ENCODE results near the gene BRD3. TPM values are rescaled to one million over a fixed set of nuclear protein-coding genes. Genes with fewer than 3 reads are reported as not detected.

The BRD3 gene
- total RNA-seq, 2 experiments from 2014 or later: 33.8 to 39.2 TPM

- Mint-ChIP-seq H3K4me1 (peaks cover 39% of the 10 kb centered on the region), H3K36me3 (ENCODE audit: low read depth) (no peaks in the 10 kb centered on the region), H3K9me3 (ENCODE audit: low read depth) (no peaks in the 10 kb centered on the region), H3K27me3 (no peaks in the 10 kb centered on the region), H3K27ac (no peak overlapping the region), H3K4me3 (no peak overlapping the region)
- ChIA-PET CTCF (interaction anchor here (1.1 kb wide), 1 partner anchor 66 kb away, joined by 3 read pairs; no protein-coding TSS in a partner anchor), POLR2A (interaction anchor here (0.6 kb wide), 1 partner anchor 34 kb away, joined by 5 read pairs; no protein-coding TSS in a partner anchor)
- DNase-seq (peak; percentile 31), ATAC-seq (peak; percentile 65)
- intact Hi-C loops (cut with DNase I, micrococcal nuclease): loop anchor here in 1 of 2 experiments (10.0 kb wide), 1 partner anchor 705 kb away; the partner anchor contains the start of genes SURF1 and SURF2
Observed at GRCh38 chr9:134059661-134060395, 8.0 kb downstream of the BRD3 start.

- no peak overlapping the region for H3K4me3 Mint-ChIP-seq
- ATAC-seq: no peak
- H3K27me3 Mint-ChIP-seq: no peaks in the 10 kb centered on the region
- no peaks in the 10 kb centered on the region for H3K36me3 Mint-ChIP-seq (ENCODE audit: low read depth)
- no peak overlapping the region for H3K27ac Mint-ChIP-seq
- no peak for DNase-seq
- intact Hi-C loops (cut with DNase I, micrococcal nuclease): no loop called here
- POLR2A ChIA-PET: no interaction called here
- H3K4me1 Mint-ChIP-seq: peaks cover 35% of the 10 kb centered on the region
- no peaks in the 10 kb centered on the region for H3K9me3 Mint-ChIP-seq (ENCODE audit: low read depth)
- CTCF ChIA-PET: interaction anchor here (1.1 kb wide), 1 partner anchor 66 kb away, joined by 3 read pairs; no protein-coding TSS in a partner anchor
Observed at GRCh38 chr9:134059188-134059641, 8.6 kb downstream of the BRD3 start.

- POLR2A ChIA-PET: no interaction called here
- ATAC-seq (no peak), DNase-seq (no peak)
- intact Hi-C loops (cut with DNase I, micrococcal nuclease): no loop called here
- Mint-ChIP-seq H3K27ac (no peak overlapping the region), H3K9me3 (ENCODE audit: low read depth) (no peaks in the 10 kb centered on the region), H3K36me3 (ENCODE audit: low read depth) (no peaks in the 10 kb centered on the region), H3K4me1 (peaks cover 35% of the 10 kb centered on the region), H3K27me3 (no peaks in the 10 kb centered on the region), H3K4me3 (no peak overlapping the region)
- CTCF ChIA-PET: interaction anchor here (1.1 kb wide), 1 partner anchor 65 kb away, joined by 3 read pairs; no protein-coding TSS in a partner anchor
Observed at GRCh38 chr9:134058716-134059115, 9.1 kb downstream of the BRD3 start.

GRCh38 chr9:134057751-134058701 is 9.8 kb downstream of the BRD3 start:
- ATAC-seq (no peak), DNase-seq (no peak)
- Mint-ChIP-seq H3K36me3 (ENCODE audit: low read depth) (no peaks in the 10 kb centered on the region), H3K4me3 (no peak overlapping the region), H3K27me3 (no peaks in the 10 kb centered on the region), H3K9me3 (ENCODE audit: low read depth) (no peaks in the 10 kb centered on the region), H3K4me1 (peaks cover 31% of the 10 kb centered on the region), H3K27ac (no peak overlapping the region)
- ChIA-PET CTCF (interaction anchor here (1.1 kb wide), 1 partner anchor 64 kb away, joined by 3 read pairs; no protein-coding TSS in a partner anchor), POLR2A (no interaction called here)
- intact Hi-C loops (cut with DNase I, micrococcal nuclease): no loop called here

- no peaks in the 10 kb centered on the region for H3K27me3 Mint-ChIP-seq
- ChIA-PET CTCF (no interaction called here), POLR2A (no interaction called here)
- intact Hi-C loops (cut with DNase I, micrococcal nuclease): no loop called here
- no peak for ATAC-seq
- no peaks in the 10 kb centered on the region for H3K36me3 Mint-ChIP-seq (ENCODE audit: low read depth)
- H3K4me3 Mint-ChIP-seq: no peak overlapping the region
- no peak for DNase-seq
- H3K4me1 Mint-ChIP-seq: peaks cover 26% of the 10 kb centered on the region
- H3K9me3 Mint-ChIP-seq (ENCODE audit: low read depth): no peaks in the 10 kb centered on the region
- H3K27ac Mint-ChIP-seq: no peak overlapping the region
Observed at GRCh38 chr9:134057307-134057657, 10.5 kb downstream of the BRD3 start.

GRCh38 chr9:134056483-134057306 is 11.1 kb downstream of the BRD3 start:
- Mint-ChIP-seq H3K9me3 (ENCODE audit: low read depth) (no peaks in the 10 kb centered on the region), H3K36me3 (ENCODE audit: low read depth) (no peaks in the 10 kb centered on the region), H3K27ac (no peak overlapping the region), H3K27me3 (no peaks in the 10 kb centered on the region), H3K4me1 (peaks cover 25% of the 10 kb centered on the region), H3K4me3 (no peak overlapping the region)
- intact Hi-C loops (cut with DNase I, micrococcal nuclease): no loop called here
- POLR2A ChIA-PET: no interaction called here
- CTCF ChIA-PET: no interaction called here
- ATAC-seq (no peak), DNase-seq (no peak)

GRCh38 chr9:134055981-134056461 is 11.8 kb downstream of the BRD3 start:
- CTCF ChIA-PET: no interaction called here
- POLR2A ChIA-PET: no interaction called here
- intact Hi-C loops (cut with DNase I, micrococcal nuclease): no loop called here
- Mint-ChIP-seq H3K4me1 (peaks cover 23% of the 10 kb centered on the region), H3K27me3 (no peaks in the 10 kb centered on the region), H3K9me3 (ENCODE audit: low read depth) (no peaks in the 10 kb centered on the region), H3K36me3 (ENCODE audit: low read depth) (peaks cover 3% of the 10 kb centered on the region), H3K4me3 (no peak overlapping the region), H3K27ac (no peak overlapping the region)
- DNase-seq: no peak
- no peak for ATAC-seq

GRCh38 chr9:134054891-134055811 is 12.7 kb downstream of the BRD3 start:
- intact Hi-C loops (cut with DNase I, micrococcal nuclease): no loop called here
- POLR2A ChIA-PET: interaction anchor here (0.5 kb wide), 1 partner anchor 24 kb away, joined by 3 read pairs; no protein-coding TSS in a partner anchor
- peaks cover 14% of the 10 kb centered on the region for H3K4me1 Mint-ChIP-seq
- H3K36me3 Mint-ChIP-seq (ENCODE audit: low read depth): peaks cover 5% of the 10 kb centered on the region
- ATAC-seq (no peak), DNase-seq (no peak)
- no peaks in the 10 kb centered on the region for H3K27me3 Mint-ChIP-seq
- CTCF ChIA-PET: interaction anchor here (0.6 kb wide), 1 partner anchor 790 kb away, joined by 4 read pairs; no protein-coding TSS in a partner anchor
- no peak overlapping the region for H3K27ac Mint-ChIP-seq
- no peaks in the 10 kb centered on the region for H3K9me3 Mint-ChIP-seq (ENCODE audit: low read depth)
- no peak overlapping the region for H3K4me3 Mint-ChIP-seq

GRCh38 chr9:134053941-134054761 is 13.7 kb downstream of the BRD3 start:
- intact Hi-C loops (cut with DNase I, micrococcal nuclease): no loop called here
- DNase-seq (peak; percentile 2), ATAC-seq (no peak)
- POLR2A ChIA-PET: interaction anchor here (0.5 kb wide), 1 partner anchor 25 kb away, joined by 3 read pairs; no protein-coding TSS in a partner anchor
- H3K9me3 Mint-ChIP-seq (ENCODE audit: low read depth): no peaks in the 10 kb centered on the region
- H3K27me3 Mint-ChIP-seq: no peaks in the 10 kb centered on the region
- CTCF ChIA-PET: no interaction called here
- peaks cover 5% of the 10 kb centered on the region for H3K36me3 Mint-ChIP-seq (ENCODE audit: low read depth)
- no peak overlapping the region for H3K4me3 Mint-ChIP-seq
- H3K4me1 Mint-ChIP-seq: peaks cover 11% of the 10 kb centered on the region
- no peak overlapping the region for H3K27ac Mint-ChIP-seq
